Measurements from ENCODE around the gene ZBTB39.

The ZBTB39 gene

GRCh38 chr12:57049119-57049446, 42.7 kb upstream of the ZBTB39 start:
- no peak overlapping the region for H3K4me3 ChIP-seq (replicated peaks; ENCODE audit: low read depth, low read length)
- no peaks in the 10 kb centered on the region for H3K27me3 ChIP-seq (replicated peaks; ENCODE audit: control insufficient read depth, insufficient read depth, low read length)
- DNase-seq (ENCODE audit: extremely low read depth, insufficient read length) = no peak
- TF ChIP-seq CTCF (IDR thresholded peaks at IDR 0.05; ENCODE audit: insufficient read depth, low read length, poor library complexity, severe bottlenecking) = no peak
- H3K36me3 ChIP-seq (ENCODE audit: control insufficient read depth, insufficient read depth, low read length) = no peaks in the 10 kb centered on the region

GRCh38 chr12:57048423-57049118, 42.2 kb upstream of the ZBTB39 start:
- Histone ChIP-seq H3K36me3 (ENCODE audit: control insufficient read depth, insufficient read depth, low read length) (no peaks in the 10 kb centered on the region), H3K4me3 (replicated peaks; ENCODE audit: low read depth, low read length) (no peak overlapping the region), H3K27me3 (replicated peaks; ENCODE audit: control insufficient read depth, insufficient read depth, low read length) (no peaks in the 10 kb centered on the region)
- DNase-seq (ENCODE audit: extremely low read depth, insufficient read length) = no peak
- TF ChIP-seq CTCF (IDR thresholded peaks at IDR 0.05; ENCODE audit: insufficient read depth, low read length, poor library complexity, severe bottlenecking) = no peak

- Histone ChIP-seq H3K4me3 (replicated peaks; ENCODE audit: low read depth, low read length) (no peak overlapping the region), H3K27me3 (replicated peaks; ENCODE audit: control insufficient read depth, insufficient read depth, low read length) (no peaks in the 10 kb centered on the region), H3K36me3 (ENCODE audit: control insufficient read depth, insufficient read depth, low read length) (no peaks in the 10 kb centered on the region)
- TF ChIP-seq CTCF (IDR thresholded peaks at IDR 0.05; ENCODE audit: insufficient read depth, low read length, poor library complexity, severe bottlenecking) = no peak
- DNase-seq (ENCODE audit: extremely low read depth, insufficient read length) = no peak
Measured at GRCh38 chr12:57047981-57048380, 41.6 kb upstream of the ZBTB39 start.

- DNase-seq (ENCODE audit: extremely low read depth, insufficient read length) = peak; percentile 24
- Histone ChIP-seq H3K4me3 (replicated peaks; ENCODE audit: low read depth, low read length) (no peak overlapping the region), H3K36me3 (ENCODE audit: control insufficient read depth, insufficient read depth, low read length) (no peaks in the 10 kb centered on the region), H3K27me3 (replicated peaks; ENCODE audit: control insufficient read depth, insufficient read depth, low read length) (no peaks in the 10 kb centered on the region)
- TF ChIP-seq CTCF (IDR thresholded peaks at IDR 0.05; ENCODE audit: insufficient read depth, low read length, poor library complexity, severe bottlenecking) = no peak
Measured at GRCh38 chr12:57046947-57047890, 40.9 kb upstream of the ZBTB39 start.

- Histone ChIP-seq H3K4me3 (replicated peaks; ENCODE audit: low read depth, low read length) (no peak overlapping the region), H3K36me3 (ENCODE audit: control insufficient read depth, insufficient read depth, low read length) (no peaks in the 10 kb centered on the region), H3K27me3 (replicated peaks; ENCODE audit: control insufficient read depth, insufficient read depth, low read length) (no peaks in the 10 kb centered on the region)
- TF ChIP-seq CTCF (IDR thresholded peaks at IDR 0.05; ENCODE audit: insufficient read depth, low read length, poor library complexity, severe bottlenecking) = no peak
- no peak for DNase-seq (ENCODE audit: extremely low read depth, insufficient read length)
Measured at GRCh38 chr12:57046086-57046791, 39.9 kb upstream of the ZBTB39 start.
